ENCODE data around the gene NCOA6. TPM values are rescaled to one million over a fixed set of nuclear protein-coding genes. Genes with fewer than 3 reads are reported as not detected.

The NCOA6 gene
- total and polyA plus RNA-seq, 2 of the 4 experiments (the other 2 are of a cell fraction) = 3.6 to 13.1 TPM

GRCh38 chr20:34716921-34717229, 108.6 kb downstream of the NCOA6 start:
- no TSS peak for BruUV-seq (replicated peaks)
- WGBS, 2 experiments (ENCODE audit: extremely low coverage in 2 of 2, insufficient read length in 1 of 2) = no CpG with 5 or more reads among the region's 2 CpGs
- intact Hi-C loops (cut with micrococcal nuclease) = no loop called here

More at GRCh38 chr20:34716921-34717229, 108.6 kb downstream of the NCOA6 start:
- H4K91ac ChIP-seq (ENCODE audit: insufficient read depth, low read depth, low read length) = no peak overlapping the region
- H3K27ac ChIP-seq (ENCODE audit: insufficient read depth, low read length) = no peak overlapping the region
- ATAC-seq (ENCODE audit: low read depth) (no peak), DNase-seq (no peak)
- H2AK9ac ChIP-seq (replicated peaks; ENCODE audit: low read depth, low read length, poor library complexity) = no peak overlapping the region
- peaks cover 13% of the 10 kb centered on the region for H3K4me1 ChIP-seq (ENCODE audit: control insufficient read depth, insufficient read depth, low read length)
- no peak overlapping the region for H4K8ac ChIP-seq (ENCODE audit: low read depth in 2 of 2, low read length in 2 of 2)
- in situ Hi-C loops (cut with MboI; ENCODE audit: low sequenced_read_pairs) (loop anchor here (10.0 kb wide), 1 partner anchor 412 kb away; the partner anchor contains the start of gene AHCY), dilution Hi-C loops (cut with HindIII; ENCODE audit: low sequenced_read_pairs, unreplicated experiment) (no loop called here)
- ChIA-PET CTCF (interaction anchor here (0.7 kb wide), 1 partner anchor 87 kb away, joined by 4 read pairs; no protein-coding TSS in a partner anchor), POLR2A (ENCODE audit: unreplicated experiment) (interaction anchor here (0.8 kb wide), 1 partner anchor 187 kb away, joined by 8 read pairs; no protein-coding TSS in a partner anchor)
- H2BK5ac ChIP-seq (ENCODE audit: low read depth, low read length, poor library complexity, severe bottlenecking) = no peak overlapping the region
- no peak overlapping the region for H4K5ac ChIP-seq (ENCODE audit: low read depth, low read length)
- H2BK20ac ChIP-seq (ENCODE audit: low read depth, low read length) = no peak overlapping the region
- peaks cover 27% of the 10 kb centered on the region for H3K9me1 ChIP-seq (ENCODE audit: insufficient read depth, low read length)
- H4K20me1 ChIP-seq (ENCODE audit: insufficient read depth, low read length) = peaks cover 18% of the 10 kb centered on the region; the same call in 1 of the 2 replicates
- peaks cover 20% of the 10 kb centered on the region for H3K36me3 ChIP-seq (ENCODE audit: control insufficient read depth, insufficient read depth, low read length)
- H3K4me2 ChIP-seq (ENCODE audit: low read depth, low read length) = no peak overlapping the region
- H3K9me3 ChIP-seq (ENCODE audit: control insufficient read depth, insufficient read depth, low read length) = no peaks in the 10 kb centered on the region
- H3K23ac ChIP-seq (ENCODE audit: low read depth, low read length) = no peak overlapping the region
- no peak overlapping the region for H3K18ac ChIP-seq (ENCODE audit: low read depth, low read length)
- H3K27me3 ChIP-seq (ENCODE audit: control insufficient read depth, insufficient read depth, low read length) = no peaks in the 10 kb centered on the region
- peaks cover 0 to 37% of the 10 kb centered on the region in 2 experiments; a peak in 2 of 4 replicates for H3K79me1 ChIP-seq (ENCODE audit: low read depth in 1 of 2, low read length in 2 of 2)
- no peak overlapping the region for H2BK15ac ChIP-seq (ENCODE audit: low read depth, low read length)
- no peak overlapping the region for H2AFZ ChIP-seq (replicated peaks; ENCODE audit: low read length, poor library complexity)
- H2AK5ac ChIP-seq (ENCODE audit: low read depth, low read length) = no peak overlapping the region
- TF ChIP-seq POLR2A (IDR thresholded peaks at IDR 0.05; ENCODE audit: low read depth, low read length) = no peak
- TF ChIP-seq RFX5 (IDR thresholded peaks at IDR 0.05; ENCODE audit: low read depth, low read length) = no peak
- TF ChIP-seq MAZ (IDR thresholded peaks at IDR 0.05; ENCODE audit: borderline replicate concordance, low read depth, low read length) = no peak
- TF ChIP-seq NFE2L2 (IDR thresholded peaks at IDR 0.05; ENCODE audit: low read depth, low read length) = no peak
- H3K9ac ChIP-seq (ENCODE audit: low read depth, low read length) = no peak overlapping the region
- H3K56ac ChIP-seq (ENCODE audit: extremely low read depth, insufficient read depth, low read length) = no peak overlapping the region
- H3K4me3 ChIP-seq (ENCODE audit: insufficient read depth, low read depth, low read length) = no peak overlapping the region
- H3K14ac ChIP-seq (replicated peaks; ENCODE audit: low read depth, low read length) = no peak overlapping the region
- no peak overlapping the region for H3K4ac ChIP-seq (ENCODE audit: low read depth, low read length)
- H2BK120ac ChIP-seq (ENCODE audit: low read depth, low read length) = no peak overlapping the region
